GM18505 (cell line): ENCODE results near the gene HSPB9.
A peak's percentile ranks its signal among the peaks of the same experiment; 100 is the strongest.

ENCODE experiments used
- ATAC-seq: cut with Tn5 transposase; IDR thresholded peaks from one replicate; pipeline ENCODE4 v1.9.1; 2021; ENCODE audit not compliant: unreplicated experiment
- POLR2A ChIP-seq: IDR thresholded peaks from 4 replicates; pipeline ENCODE4 v1.6.1; 2011; ENCODE audit warnings: borderline replicate concordance; ENCODE audit not compliant: insufficient read depth, insufficient read length; ENCODE audit errors: extremely low read depth

Gene HSPB9

GRCh38 chr17:42107597-42108576 is 14.7 kb upstream of the HSPB9 start:
- peak; percentile 66 for ATAC-seq
- peak; percentile 34 for TF ChIP-seq POLR2A

- no peak for TF ChIP-seq POLR2A
- no peak for ATAC-seq
These were observed 13.5 kb upstream of the HSPB9 start for GRCh38 chr17:42109086-42109485.

DNA sequence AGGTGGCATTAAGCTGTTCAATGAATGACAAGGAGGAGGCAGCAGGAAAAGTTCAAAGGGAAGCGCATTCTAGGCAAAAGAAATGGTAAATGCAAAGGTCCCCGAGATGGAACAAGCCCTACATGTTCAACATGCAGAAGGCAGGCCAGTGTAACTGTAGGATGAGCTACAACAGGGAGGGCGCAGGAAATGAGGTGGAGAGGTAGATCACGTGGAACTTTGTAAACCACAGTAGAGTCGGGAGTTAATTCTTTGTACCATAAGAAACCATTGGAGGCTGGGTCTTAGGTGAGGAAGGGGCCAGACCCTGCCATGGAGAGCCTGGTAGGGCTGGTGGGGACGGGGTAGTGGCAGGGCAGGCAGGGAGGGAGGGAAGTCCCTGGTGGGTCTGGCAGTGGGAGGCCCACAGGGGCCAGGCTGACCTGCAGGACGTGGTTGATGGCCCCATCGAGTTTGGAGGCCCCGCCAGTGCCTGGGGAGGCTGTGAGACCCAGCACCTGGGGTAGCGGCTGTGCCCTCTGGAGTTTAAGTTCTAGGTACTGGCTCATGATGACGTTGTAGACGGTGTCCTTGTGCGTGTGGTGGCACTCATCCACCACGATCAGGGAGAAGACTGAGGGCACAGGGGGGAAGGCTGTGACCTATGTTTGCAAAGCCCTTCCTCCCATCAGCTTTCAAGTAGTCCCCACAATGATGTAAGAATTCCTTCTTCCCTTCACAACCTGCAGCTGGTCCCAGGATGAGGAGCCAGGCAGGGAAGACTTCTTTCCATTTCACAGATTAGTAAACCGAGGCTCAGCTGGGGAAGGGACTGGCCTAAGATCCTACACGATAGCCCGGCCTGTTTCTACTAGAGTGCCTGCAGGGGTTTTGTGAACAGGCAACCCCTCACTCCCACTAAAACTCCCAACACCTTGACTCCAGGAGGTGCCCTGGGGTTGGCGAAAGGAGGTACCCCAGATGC is 12.0 kb upstream of the HSPB9 start:
- ATAC-seq, result no peak
- no peak for TF ChIP-seq POLR2A

GRCh38 chr17:42111265-42111636 is 11.4 kb upstream of the HSPB9 start:
- no peak for ATAC-seq
- no peak for TF ChIP-seq POLR2A

DNA sequence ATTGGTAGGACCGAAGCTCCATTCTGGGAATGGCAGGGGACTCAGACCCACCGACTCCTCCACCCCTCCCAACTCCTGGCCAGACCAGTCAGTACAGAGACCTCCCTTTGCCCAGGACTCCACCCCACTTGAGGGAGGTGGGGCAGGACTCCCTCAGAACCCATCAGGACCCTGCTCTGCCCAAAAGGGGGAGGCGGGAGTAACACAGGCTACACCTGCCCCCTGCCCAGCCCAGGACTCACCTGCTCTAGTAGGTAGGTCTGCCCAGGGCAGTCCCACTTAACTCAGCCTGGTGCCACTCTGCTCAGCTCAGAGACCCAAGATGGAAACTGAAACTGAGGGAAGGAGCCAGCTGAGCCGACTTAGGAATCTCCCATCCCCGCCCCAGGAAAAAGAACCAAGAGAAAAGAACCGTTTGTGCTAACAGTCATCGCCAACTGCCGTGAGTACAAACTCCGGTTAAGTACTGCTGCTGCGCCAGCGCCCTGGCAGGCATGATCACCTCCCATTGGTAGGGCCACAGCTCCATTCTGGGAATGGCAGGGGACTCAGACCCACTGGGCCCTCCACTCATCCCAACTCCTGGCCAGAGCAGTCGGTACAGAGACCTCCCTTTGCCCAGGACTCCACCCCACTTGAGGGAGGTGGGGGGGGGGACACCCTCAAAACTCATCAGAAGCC is 10.6 kb upstream of the HSPB9 start:
- TF ChIP-seq POLR2A, result no peak

DNA sequence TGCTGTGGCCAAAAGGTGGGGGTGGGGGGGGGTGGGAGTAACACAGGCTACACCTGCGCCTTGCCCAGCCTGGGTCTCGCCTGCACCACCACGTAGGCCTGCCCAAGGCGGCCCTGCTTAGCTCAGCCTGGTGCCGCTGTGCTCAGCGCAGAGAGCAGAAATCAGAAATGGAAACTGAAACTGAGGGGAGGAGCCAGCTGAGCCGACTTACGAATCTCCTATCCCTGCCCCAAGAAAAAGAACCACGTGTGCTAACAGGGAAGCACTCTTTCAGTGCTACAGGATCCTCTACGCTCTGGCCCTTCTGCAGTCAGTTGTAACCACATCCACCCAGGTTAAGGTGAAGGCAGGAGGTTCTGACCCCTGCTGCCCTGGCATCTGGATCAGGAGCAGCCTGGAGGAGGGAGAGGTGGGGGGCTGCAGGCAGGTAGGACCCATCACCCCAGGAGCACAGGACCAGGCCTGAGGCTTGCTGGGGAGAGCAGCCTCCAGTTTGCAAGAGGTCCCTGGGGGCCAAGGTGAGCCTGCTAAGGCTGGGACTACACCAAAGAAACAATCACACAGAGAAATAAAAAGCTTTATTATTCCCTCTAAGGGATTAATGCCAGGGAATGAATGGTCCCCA is 9.9 kb upstream of the HSPB9 start, which contains the start of gene DHX58:
DHX58 (minus strand) TSS at position 163 of the 625 bp plus-strand sequence. CDS start 822 bp downstream, outside the sequence.
- ATAC-seq, result peak; percentile 49
- TF ChIP-seq POLR2A, result peak; percentile 74

More for the DNA sequence above, 10.6 kb upstream of the HSPB9 start:
- no peak for ATAC-seq

GRCh38 chr17:42113293-42114069 is 9.1 kb upstream of the HSPB9 start:
- no peak for ATAC-seq
- no peak for TF ChIP-seq POLR2A

GRCh38 chr17:42114118-42114517 is 8.5 kb upstream of the HSPB9 start:
- TF ChIP-seq POLR2A, result no peak
- ATAC-seq, result no peak

- no peak for ATAC-seq
These were observed 5.8 kb upstream of the HSPB9 start for GRCh38 chr17:42116705-42117396.

GRCh38 chr17:42117397-42118125 is 5.0 kb upstream of the HSPB9 start:
- ATAC-seq, result no peak
- no peak for TF ChIP-seq POLR2A

More at GRCh38 chr17:42116705-42117396, 5.8 kb upstream of the HSPB9 start:
- TF ChIP-seq POLR2A, result no peak
